GM12891 (cell line): Measurements from ENCODE around the gene OSBP2.

Experiments used
- PAX5 ChIP-seq: IDR thresholded peaks from 2 replicates; pipeline ENCODE4 v1.6.1; 2011; ENCODE audit warnings: low read length, moderate library complexity, mild to moderate bottlenecking; ENCODE audit not compliant: insufficient read depth, severe bottlenecking
- POLR2A ChIP-seq: IDR thresholded peaks from 2 replicates; pipeline ENCODE4 v1.6.1; 2011; ENCODE audit warnings: low read depth, low read length, control low read depth
- POLR2AphosphoS5 ChIP-seq: IDR thresholded peaks from 2 replicates; pipeline ENCODE4 v1.6.1; 2011; ENCODE audit warnings: low read depth, low read length, control low read depth
- POU2F2 ChIP-seq: IDR thresholded peaks from 2 replicates; pipeline ENCODE4 v1.6.1; 2011; ENCODE audit warnings: low read depth, mild to moderate bottlenecking, control low read depth, low read length, moderate library complexity
- SPI1 ChIP-seq: IDR thresholded peaks from 2 replicates; pipeline ENCODE4 v1.6.1; 2011; ENCODE audit warnings: low read depth, low read length, control low read depth
- TAF1 ChIP-seq: IDR thresholded peaks from 2 replicates; pipeline ENCODE4 v1.6.1; 2011; ENCODE audit warnings: low read depth, low read length, control low read depth

- TF ChIP-seq POLR2AphosphoS5: no peak
- no peak for TF ChIP-seq POLR2A
- TF ChIP-seq PAX5: no peak
- no peak for TF ChIP-seq TAF1
- TF ChIP-seq POU2F2: no peak
- TF ChIP-seq SPI1: no peak
These were observed 25.7 kb downstream of the OSBP2 start for GRCh38 chr22:30720263-30720837.
